VCaP (cell line): ENCODE measurements around the gene ZMIZ1.

Experiments
- H3K27ac ChIP-seq: fragments of 450-650 bp; 2 replicates; pipeline ENCODE4 v1.5.1; 2017
- TF ChIP-seq, protein P1 (sequence below): fragments of 450-650 bp; conservative IDR thresholded peaks from 2 replicates; pipeline ENCODE4 v1.5.1; 2017; ENCODE audit warnings: mild to moderate bottlenecking, moderate library complexity

The ZMIZ1 gene

GRCh38 chr10:79245539-79246208, 176.9 kb downstream of the ZMIZ1 start:
- no peak overlapping the region for H3K27ac ChIP-seq

DNA sequence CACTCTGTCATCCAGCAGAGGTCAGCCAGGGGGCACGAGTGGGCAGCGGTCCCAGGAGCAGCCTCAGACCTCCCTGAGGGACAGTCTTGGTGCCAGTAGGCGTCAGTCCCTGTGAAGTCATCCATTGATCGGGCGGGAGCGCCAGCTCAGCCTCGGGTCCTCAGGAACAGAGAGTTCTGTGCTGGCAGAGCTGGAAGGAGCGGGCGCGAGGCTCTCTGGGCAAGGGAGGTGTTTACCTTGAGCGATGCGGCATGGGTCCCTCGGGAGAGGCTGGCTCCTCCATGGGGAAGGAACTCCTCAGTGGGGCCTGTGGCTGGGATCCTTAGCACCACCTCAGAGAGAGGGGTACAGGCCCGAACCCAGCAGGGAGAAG, 177.4 kb downstream of the ZMIZ1 start:
- no peak overlapping the region for H3K27ac ChIP-seq
- TF ChIP-seq, protein P1, sequence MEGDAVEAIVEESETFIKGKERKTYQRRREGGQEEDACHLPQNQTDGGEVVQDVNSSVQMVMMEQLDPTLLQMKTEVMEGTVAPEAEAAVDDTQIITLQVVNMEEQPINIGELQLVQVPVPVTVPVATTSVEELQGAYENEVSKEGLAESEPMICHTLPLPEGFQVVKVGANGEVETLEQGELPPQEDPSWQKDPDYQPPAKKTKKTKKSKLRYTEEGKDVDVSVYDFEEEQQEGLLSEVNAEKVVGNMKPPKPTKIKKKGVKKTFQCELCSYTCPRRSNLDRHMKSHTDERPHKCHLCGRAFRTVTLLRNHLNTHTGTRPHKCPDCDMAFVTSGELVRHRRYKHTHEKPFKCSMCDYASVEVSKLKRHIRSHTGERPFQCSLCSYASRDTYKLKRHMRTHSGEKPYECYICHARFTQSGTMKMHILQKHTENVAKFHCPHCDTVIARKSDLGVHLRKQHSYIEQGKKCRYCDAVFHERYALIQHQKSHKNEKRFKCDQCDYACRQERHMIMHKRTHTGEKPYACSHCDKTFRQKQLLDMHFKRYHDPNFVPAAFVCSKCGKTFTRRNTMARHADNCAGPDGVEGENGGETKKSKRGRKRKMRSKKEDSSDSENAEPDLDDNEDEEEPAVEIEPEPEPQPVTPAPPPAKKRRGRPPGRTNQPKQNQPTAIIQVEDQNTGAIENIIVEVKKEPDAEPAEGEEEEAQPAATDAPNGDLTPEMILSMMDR = no peak

More at GRCh38 chr10:79245539-79246208, 176.9 kb downstream of the ZMIZ1 start:
- TF ChIP-seq, protein P1 = no peak

DNA sequence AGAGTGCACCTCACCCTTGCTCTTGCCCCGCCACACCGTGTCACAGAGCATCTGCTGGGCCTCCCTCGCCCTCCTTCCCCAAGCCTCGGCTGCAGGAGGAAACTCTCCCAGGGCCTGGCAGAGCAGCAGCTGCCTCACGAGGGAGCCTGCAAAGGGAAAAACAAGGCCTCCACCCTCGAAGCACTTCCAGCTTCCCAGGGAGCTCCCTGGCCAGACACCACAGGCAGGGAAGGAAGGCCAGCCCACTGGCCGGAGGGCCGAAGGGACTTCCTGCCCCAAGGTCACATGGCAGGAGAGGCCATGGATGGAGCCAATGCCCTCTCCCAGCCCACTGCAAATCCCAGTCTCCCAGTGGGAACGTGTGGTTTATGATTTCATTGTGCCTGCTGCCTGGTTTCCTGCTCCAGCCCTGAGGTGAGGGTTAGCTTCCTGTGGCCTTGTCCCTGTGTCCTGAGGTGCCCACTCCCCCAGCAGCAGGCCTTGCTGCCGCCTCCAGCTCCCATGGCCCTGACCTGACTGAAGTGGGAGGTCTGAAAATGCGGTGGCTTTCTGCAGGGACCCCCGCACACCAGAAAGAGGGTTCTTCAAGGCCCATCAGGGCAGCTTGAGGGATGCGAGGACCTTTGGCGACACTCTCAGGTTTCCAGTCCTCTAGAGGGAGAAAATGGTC, 178.0 kb downstream of the ZMIZ1 start:
- TF ChIP-seq, protein P1 = no peak
- H3K27ac ChIP-seq = no peak overlapping the region

DNA sequence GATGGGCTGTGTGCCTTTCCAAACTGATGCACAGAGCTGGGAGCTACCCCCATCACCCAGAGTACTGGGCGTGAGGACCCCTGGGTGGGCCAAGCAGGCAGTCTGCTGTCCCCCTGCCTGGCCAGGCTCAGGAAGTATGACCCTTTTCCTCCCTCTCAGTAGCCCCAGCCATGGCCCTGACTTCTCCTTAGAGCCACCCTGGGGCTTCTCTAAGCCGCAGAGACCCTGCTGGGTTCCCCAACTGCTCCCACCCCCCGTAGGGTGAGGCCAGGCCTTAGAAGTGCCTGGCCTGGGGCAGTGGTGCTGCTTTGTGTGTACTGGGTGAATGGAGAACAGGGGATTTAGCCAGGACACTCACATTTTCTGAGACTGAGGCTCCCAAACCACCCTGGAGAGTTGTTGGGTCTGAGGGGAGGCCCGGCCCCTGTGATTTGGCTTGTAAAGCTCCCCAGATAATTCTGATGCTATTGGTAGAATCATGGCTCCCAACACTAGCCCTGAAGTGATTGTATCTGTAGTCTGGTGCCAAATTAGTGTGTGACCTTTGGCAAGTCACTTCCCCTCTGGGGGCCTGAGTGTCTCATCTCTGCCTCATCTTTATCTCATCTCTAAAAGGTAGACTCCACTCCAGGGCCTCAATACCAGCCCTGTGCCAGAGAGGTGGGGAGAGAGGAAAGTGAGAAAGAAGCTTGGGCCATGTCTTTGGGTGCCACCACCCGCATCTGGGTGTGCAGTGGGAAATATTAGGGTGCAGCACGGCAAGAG, 178.8 kb downstream of the ZMIZ1 start:
- no peak overlapping the region for H3K27ac ChIP-seq
- TF ChIP-seq, protein P1 = no peak

DNA sequence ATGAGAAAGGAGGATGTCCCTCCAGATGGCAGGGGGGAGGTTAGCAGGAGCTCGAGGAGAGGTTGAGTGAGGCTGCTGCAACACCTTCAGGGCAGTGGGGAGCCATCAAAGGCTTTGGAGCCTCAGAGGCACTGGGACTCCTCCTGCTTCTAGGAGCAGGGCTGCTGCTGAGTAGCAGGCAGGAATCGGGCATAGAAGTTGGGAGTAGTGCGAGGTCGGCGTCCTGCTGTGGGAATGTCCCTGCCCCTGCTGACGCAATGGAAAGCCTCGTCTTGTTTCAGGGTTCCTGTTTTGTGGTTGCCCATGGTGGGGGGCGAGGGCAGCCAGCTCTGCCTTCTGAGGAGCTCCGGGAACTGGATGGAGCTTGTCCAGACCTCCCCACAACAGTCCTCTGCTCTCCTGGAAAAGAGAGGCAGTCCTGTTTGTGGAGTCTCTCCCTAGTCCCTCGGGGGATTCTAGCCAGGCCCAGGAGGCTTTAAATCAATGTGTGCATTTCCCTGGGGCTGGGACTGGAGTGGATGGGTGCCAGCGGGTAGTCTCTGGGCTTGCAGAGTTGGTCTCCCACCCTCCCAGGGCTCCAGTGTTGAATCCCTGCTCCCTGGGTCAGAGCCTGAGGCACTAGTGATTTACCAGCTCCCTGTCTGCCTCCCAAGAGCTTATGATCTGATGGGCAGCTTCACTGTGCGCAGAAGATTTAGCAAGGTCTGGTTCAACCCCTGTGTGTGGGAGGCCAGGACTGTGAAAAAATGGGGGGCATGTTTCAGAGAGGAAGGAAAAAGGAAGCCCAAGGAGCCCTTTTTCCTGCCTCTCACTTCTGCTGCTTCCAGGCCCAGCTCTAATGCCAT, 179.8 kb downstream of the ZMIZ1 start:
- H3K27ac ChIP-seq = no peak overlapping the region
- TF ChIP-seq, protein P1 = no peak

DNA sequence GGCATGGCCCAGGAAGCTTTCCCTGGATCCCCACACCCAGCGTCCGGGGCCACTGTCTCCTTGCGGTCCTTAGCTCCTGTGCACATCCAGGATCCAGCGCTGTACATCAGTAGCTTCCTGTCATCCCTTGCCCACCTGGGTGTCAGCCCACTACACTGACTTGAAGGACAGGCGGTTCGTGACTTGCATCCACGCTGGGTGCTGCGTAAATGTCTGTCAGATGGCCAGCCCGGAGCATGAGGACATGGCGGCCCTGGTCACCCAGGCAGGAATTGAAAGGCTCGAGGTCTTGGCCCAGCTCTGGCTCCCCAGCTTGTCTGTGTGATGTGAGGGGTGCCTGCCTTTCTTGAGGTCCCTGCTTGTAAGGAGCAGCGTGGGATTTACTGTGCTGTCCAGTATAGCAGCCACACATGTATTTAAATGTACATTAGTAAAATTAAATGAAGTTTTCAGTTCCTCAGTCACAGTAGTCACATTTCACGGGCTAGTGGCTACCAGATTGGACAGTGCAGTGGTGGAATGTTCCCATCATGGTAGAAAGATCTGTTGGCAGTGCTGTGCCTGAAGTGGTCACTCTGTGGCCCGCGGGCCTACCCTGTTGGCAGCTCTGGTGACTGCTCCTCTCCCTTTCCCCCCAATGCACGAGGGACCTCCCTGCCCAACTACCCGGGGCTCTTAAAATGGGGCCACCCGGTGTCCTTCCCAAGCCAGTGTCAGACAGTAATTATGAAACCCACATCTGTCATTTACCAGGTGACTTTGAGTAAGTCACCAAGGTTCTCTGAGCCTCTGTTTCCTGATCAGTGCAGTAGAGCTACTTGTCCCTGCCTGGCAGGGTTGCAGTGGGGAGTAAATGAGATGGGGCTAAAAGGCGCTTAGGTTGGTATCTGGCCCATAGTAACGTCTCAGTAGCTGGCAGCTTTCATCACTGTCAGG, 180.7 kb downstream of the ZMIZ1 start:
- no peak overlapping the region for H3K27ac ChIP-seq

More for the DNA sequence above, 180.7 kb downstream of the ZMIZ1 start:
- TF ChIP-seq, protein P1 = no peak
